Measurements from ENCODE around the gene KRTAP4-1.
"Not testable (repeated sequence)": the region's sequence is repeated elsewhere in the genome, so short reads cannot be mapped to it uniquely, and the experiment has no call there.

Gene KRTAP4-1

DNA sequence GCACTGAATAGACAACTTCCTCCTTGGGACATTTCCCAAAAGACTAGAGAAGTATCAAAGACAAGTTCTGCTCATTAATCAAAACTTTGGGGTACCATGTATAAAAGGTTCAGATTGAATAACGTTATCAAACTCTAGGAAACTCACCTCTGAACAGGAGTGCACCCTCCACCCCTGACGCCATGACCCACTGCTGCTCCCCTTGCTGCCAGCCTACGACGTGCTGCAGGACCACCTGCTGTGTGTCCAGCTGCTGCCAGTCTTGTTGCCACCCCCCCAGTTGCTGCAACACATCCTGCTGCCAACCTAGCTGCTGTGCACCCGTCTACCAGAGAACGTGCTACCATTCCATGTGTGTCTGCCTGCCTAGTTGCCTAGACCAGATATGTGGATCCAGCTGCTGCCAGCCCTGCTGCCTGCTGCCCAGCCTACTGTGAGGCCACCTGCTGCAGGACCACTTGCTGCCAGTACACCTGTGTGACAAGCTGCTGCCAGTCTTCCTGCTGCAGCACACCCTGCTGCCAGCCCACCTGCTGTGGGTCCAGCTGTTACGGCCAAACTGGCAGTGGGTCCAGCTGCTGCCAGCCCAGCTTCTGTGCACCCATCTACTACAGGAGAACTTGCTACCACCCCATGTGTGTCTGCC, 27.9 kb upstream of the KRTAP4-1 start:
- TF ChIP-seq, protein P1, sequence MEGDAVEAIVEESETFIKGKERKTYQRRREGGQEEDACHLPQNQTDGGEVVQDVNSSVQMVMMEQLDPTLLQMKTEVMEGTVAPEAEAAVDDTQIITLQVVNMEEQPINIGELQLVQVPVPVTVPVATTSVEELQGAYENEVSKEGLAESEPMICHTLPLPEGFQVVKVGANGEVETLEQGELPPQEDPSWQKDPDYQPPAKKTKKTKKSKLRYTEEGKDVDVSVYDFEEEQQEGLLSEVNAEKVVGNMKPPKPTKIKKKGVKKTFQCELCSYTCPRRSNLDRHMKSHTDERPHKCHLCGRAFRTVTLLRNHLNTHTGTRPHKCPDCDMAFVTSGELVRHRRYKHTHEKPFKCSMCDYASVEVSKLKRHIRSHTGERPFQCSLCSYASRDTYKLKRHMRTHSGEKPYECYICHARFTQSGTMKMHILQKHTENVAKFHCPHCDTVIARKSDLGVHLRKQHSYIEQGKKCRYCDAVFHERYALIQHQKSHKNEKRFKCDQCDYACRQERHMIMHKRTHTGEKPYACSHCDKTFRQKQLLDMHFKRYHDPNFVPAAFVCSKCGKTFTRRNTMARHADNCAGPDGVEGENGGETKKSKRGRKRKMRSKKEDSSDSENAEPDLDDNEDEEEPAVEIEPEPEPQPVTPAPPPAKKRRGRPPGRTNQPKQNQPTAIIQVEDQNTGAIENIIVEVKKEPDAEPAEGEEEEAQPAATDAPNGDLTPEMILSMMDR (IDR thresholded peaks at IDR 0.05; ENCODE audit: low read length, missing control alignments): no peak

DNA sequence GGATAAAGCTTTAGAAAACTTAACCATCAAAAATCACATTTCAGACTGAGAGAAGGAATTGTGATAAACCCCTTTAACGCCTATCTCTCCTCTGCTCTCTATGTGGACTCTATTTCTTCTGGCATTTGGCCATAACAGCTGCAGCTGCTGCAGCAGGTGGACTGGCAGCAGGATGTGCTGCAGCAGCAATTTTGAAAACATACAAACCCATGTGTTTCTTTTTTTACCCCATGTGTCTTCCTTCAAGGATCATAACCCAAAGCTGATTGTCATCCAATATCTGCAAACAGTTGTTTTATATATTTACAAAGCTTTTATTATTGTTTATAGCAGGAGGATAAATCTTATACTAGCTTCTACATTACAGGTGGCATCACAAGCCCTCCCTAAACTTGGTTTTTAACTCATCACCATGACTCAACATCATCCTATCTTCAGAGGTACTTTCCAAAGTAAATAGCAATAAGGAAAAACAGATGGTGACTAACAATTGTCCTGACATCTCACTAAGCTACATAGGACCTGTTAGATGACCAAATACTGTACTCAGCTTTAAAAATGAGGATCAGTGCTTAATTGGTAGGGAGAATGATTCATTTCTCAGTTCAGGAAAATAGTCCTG, 27.2 kb upstream of the KRTAP4-1 start:
- DNase-seq (ENCODE audit: low read depth): no peak
- TF ChIP-seq, protein P1 (IDR thresholded peaks at IDR 0.05; ENCODE audit: low read length, missing control alignments): no peak
- no peak overlapping the region for H3K4me3 ChIP-seq (replicated peaks; ENCODE audit: low read depth, low read length)

More for the DNA sequence above, 27.9 kb upstream of the KRTAP4-1 start:
- H3K4me3 ChIP-seq (replicated peaks; ENCODE audit: low read depth, low read length): no peak overlapping the region
- DNase-seq (ENCODE audit: low read depth): no peak

DNA sequence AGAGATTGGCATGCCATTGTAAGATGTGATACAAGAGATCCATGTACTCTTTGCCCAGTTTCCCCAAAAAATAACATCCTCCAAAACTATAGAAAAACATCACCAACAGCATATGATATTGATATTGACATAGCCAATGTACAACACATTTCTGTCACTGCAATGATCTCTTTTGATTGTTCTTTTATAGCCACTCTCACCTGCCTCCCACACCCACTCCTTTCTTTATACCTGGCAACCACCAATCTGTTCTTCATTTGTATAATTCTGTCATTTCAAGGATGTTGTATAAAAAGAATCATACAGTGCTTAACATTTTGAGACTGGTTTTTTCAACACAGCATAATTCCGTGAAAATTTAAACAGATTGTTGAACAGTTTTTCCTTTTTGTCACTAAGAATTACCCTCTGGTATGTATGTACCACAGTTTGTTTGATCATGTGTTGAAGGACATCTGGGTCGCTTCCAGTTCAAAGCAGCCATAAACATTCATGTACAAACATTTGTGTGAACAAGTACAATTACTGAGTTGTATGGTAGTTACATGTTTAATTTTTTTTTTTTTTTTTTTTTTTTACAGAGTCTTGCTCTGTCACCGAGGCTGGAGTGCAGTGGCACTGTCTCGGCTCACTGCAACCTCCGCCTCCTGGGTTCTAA, 14.8 kb upstream of the KRTAP4-1 start:
- TF ChIP-seq, protein P1 (IDR thresholded peaks at IDR 0.05; ENCODE audit: low read length, missing control alignments): no peak
- DNase-seq (ENCODE audit: low read depth): no peak
- H3K4me3 ChIP-seq (replicated peaks; ENCODE audit: low read depth, low read length): no peak overlapping the region

DNA sequence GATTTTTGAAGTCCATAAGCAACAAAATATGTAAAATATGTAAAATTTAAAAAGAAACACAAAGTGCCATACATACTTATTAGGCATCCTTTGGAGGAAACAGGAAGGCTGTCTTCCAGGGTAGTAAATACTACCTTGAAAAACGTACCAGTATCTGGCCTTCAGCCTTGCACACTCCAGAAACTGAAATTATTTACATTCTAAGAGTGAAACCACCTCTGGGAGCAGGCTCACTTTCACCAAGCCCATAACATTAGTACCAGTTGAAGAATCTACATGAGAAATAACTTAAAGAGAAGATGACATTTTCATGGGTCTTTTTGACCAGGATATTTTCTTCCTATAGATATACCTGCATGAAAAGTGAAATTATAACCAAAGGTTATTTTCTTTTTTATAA, 11.4 kb upstream of the KRTAP4-1 start:
- TF ChIP-seq, protein P1 (IDR thresholded peaks at IDR 0.05; ENCODE audit: low read length, missing control alignments): no peak

DNA sequence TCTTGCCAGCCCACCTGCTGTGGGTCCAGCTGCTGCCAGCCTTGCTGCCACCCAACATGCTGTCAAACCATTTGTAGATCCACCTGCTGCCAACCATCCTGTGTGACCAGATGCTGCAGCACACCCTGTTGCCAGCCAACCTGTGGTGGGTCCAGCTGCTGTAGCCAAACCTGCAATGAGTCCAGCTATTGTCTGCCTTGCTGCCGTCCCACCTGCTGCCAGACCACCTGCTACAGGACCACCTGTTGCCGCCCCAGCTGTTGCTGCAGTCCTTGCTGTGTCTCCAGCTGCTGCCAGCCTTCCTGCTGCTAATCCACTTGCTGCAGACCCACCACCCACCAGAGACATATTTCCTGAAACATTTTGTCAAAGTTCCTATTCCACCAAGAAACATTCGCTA, 5.6 kb upstream of the KRTAP4-1 start:
- H3K4me3 ChIP-seq (replicated peaks; ENCODE audit: low read depth, low read length): no peak overlapping the region
- no peak for DNase-seq (ENCODE audit: low read depth)
- TF ChIP-seq, protein P1 (IDR thresholded peaks at IDR 0.05; ENCODE audit: low read length, missing control alignments): no peak

More for the DNA sequence above, 11.4 kb upstream of the KRTAP4-1 start:
- no peak overlapping the region for H3K4me3 ChIP-seq (replicated peaks; ENCODE audit: low read depth, low read length)
- no peak for DNase-seq (ENCODE audit: low read depth)

DNA sequence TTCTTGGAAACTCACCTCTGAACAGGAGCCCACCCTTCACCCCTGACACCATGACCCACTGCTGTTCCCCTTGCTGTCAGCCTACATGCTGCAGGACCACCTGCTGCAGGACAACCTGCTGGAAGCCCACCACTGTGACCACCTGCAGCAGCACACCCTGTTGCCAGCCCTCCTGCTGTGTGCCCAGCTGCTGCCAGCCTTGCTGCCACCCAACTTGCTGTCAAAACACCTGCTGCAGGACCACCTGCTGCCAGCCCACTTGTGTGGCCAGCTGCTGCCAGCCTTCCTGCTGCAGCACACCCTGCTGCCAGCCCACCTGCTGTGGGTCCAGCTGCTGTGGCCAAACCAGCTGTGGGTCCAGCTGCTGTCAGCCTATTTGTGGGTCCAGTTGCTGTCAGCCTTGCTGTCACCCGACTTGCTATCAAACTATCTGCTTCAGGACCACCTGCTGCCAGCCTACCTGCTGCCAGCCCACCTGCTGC, 5.2 kb upstream of the KRTAP4-1 start, which contains the start of gene KRTAP9-1:
Gene KRTAP9-1, plus strand, starts transcription at position 51 of the 482 bp plus-strand sequence. Its CDS starts 0 bp downstream, at position 51.
- DNase-seq (ENCODE audit: low read depth); H3K4me3 ChIP-seq (replicated peaks; ENCODE audit: low read depth, low read length): not testable (repeated sequence)

DNA sequence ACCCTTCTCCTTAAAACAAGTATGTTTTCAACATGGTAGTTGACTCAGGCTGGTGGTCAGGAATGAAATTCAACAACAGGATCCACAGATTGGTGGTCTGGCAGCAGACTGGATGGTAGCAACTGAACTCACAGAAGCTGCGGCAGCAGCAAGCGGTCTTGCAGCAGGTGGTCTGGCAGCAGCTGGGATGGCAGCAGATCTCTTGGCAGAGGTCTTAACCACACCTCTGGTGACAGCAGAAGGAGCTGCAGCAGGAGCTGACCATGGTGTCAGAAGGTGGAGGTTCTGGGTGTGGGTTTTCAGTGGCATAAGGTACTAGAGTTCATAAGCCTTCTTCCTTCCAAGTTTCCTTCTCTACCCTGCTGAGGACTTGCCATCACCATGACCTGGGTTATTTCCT, 2.2 kb upstream of the KRTAP4-1 start:
- DNase-seq (ENCODE audit: low read depth): no peak
- TF ChIP-seq, protein P1 (IDR thresholded peaks at IDR 0.05; ENCODE audit: low read length, missing control alignments): no peak
- no peak overlapping the region for H3K4me3 ChIP-seq (replicated peaks; ENCODE audit: low read depth, low read length)

Data from fibroblast of pulmonary artery (primary cell).